Left renal pelvis (tissue), 4 donors: ENCODE results near the gene VEZT. TPM values are rescaled to one million over a fixed set of nuclear protein-coding genes. Genes with fewer than 3 reads are reported as not detected.
"Not testable (repeated sequence)": the region's sequence is repeated elsewhere in the genome, so short reads cannot be mapped to it uniquely, and the experiment has no call there.

Experiments
- DNase-seq, 4 donors: peaks; one replicate each; pipeline ENCODE4 v3.0.0-alpha.2; 2013; ENCODE audit warnings: low read depth in 4 of 4, low spot score in 3 of 4
- polyA plus RNA-seq, 4 donors: library from polyadenylated mRNA; unstranded; fragments of 120-200 nt; gene quantifications; one replicate each; pipeline ENCODE4 v1.2.1, GENCODE V29; 2013; ENCODE audit not compliant: insufficient read length in 4 of 4

VEZT gene
- polyA plus RNA-seq, 4 donors: 69.3 to 96.6 (median 81.9) TPM

DNA sequence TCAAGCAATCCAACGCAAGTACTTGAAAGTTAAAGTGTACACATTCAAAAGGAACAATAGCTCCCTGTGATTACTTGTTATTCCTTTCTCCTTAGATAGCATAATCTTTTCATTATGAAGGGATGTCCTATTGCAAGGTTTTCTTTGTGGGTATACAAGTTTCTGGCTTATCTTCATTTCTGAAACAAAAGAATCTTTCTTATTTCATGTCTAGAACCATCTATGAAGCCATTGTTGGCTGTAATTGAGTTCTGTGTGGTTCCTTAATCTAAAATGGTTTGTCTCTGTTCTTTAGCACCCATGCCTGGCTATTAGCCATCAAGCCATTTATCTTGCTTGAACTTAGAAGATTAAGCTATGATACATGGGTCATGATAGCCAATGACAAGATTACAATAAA, 95.0 kb downstream of the VEZT start:
- no peak for DNase-seq

GRCh38 chr12:95314756-95315155, 97.1 kb downstream of the VEZT start:
- DNase-seq: not testable (repeated sequence)

DNA sequence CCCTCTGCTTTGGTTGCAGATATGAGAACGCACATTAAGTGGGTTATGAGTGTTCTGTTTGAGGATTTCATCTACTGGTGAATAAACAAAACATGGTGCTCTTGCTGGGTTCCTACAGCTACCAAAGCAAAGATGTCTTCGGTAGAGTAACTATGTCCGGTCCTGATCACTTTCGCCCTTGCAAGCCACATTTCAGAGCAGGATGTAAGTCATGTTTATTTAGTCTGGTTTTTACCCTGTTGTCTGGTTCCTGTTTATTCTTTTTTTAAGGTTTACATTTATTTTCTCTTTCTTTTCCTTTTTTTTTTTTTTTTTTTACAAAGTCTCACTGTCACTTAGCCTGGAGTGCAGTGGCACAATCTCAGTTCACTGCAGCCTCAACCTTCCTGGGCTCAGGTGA, 99.2 kb downstream of the VEZT start:
- no peak for DNase-seq

- no peak for DNase-seq
These were observed 100.5 kb downstream of the VEZT start for GRCh38 chr12:95318071-95318545.

DNA sequence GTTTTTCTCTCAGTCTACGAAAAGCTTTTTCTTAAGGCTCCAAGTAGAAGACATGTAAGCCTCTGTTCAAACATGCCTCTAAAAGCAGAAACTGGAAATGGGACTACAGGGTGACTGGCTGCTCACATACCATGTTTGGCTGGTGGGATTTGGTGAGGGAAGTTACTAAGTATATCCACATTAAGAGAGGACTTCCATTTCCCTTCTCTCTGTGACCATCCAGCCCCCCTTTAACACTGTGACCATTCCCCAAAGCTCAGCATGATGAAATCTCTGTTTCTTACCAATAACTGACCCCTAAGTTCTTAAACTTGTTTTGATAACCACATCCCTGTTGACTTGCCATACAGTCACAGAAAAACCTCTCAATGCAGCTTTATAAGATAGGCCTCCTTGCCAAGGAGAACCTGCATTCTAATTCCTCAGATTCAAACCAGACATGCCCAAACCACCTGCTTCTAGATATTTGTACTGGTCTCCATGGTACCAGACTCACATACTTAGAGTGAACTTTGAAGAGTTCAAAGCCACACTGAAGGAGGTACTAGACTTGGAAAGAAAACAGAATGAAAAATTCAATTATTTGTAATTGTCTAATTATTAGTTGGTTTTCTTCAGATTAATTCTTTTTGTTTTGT, 102.2 kb downstream of the VEZT start:
- DNase-seq: no peak

- DNase-seq: no peak
These were observed 104.1 kb downstream of the VEZT start for GRCh38 chr12:95321516-95322246.

DNA sequence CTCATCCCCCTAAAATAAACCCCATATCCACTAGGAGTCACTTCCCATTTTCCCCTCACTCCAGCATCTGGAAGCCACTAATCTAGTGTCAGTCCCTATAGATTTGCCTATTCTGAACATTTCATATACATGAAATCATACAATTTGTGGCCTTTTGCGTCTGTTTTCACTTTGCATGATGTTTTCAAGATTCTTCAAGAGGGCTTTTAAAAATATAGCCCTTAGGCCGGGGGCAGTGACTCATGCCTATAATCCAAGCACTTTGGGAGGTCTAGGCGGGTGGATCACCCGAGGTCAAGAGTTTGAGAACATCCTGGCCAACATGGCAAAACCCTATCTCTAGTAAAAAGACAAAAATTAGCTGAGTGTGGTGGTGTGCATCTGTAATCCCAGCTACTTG, 104.7 kb downstream of the VEZT start:
- no peak for DNase-seq

- no peak for DNase-seq
These were observed 105.6 kb downstream of the VEZT start for GRCh38 chr12:95323212-95323611.

GRCh38 chr12:95324246-95324645, 106.6 kb downstream of the VEZT start:
- DNase-seq: not testable (repeated sequence)

GRCh38 chr12:95325501-95325900, 107.9 kb downstream of the VEZT start:
- DNase-seq: no peak

DNA sequence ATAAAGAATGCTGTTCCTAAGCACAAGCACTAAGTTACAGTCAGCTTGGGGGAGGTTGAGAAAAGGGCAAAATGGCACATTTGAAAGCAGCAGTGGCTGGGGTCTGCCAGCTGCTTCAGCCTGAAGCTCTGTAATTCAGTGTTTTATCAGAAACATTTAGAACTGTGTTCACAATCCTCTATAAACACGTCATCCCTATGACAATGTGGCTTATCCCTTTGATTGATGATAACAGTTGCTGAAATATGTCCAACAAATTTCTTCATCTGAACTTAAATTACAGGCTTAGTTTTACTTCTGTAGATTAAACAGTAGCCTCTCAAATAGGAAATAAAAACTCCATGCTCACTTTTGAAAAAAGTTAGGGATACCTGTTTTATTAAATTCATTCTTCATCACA, 108.8 kb downstream of the VEZT start:
- DNase-seq: no peak

DNA sequence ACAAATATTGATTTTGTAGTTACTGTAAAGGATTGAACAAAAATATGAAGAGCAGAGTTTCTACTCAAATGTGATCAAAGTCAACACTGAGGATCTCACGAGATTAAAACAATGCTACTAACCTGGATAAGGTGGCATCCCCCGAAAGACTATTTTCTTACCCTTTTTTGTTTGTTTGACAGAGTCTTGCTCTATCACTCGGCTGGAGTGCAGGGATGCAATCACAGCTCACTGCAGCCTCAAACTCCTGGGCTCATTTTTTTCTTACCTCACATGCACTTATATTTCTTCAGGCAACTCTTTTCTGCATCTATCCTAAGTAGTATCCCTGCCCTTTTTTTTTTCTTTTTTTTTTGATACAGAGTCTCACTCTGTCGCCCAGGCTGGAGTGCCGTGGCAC, 109.2 kb downstream of the VEZT start:
- no peak for DNase-seq

GRCh38 chr12:95328708-95329107, 111.1 kb downstream of the VEZT start:
- DNase-seq: no peak

GRCh38 chr12:95335948-95336347, 118.3 kb downstream of the VEZT start:
- DNase-seq: no peak

- peak; percentile 71 to 79 (median 73) for DNase-seq
These were observed 118.9 kb downstream of the VEZT start for GRCh38 chr12:95336387-95337067.

DNA sequence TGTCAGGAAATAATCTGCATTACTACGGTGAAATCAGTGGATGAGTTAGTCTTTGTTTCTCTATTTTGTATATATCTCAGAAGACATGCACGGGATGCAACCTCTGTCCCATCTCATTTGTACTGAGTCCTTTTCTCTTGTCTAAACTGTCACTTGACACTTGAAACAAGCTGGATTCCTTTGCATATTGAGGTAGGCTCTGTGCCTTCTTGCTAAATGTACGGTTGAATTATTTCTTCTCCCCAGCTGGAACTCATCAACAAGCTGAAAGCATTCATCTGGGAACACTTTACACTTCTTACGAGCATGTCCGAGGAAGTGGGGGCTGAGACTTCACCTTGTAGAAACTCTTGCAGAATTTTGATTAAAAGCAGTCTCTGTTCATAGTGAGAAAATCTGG, 119.5 kb downstream of the VEZT start:
- DNase-seq: peak in 1 of 4 donors; percentile 42

- no peak for DNase-seq
These were observed 121.6 kb downstream of the VEZT start for GRCh38 chr12:95339086-95339788.

- DNase-seq: no peak
These were observed 124.4 kb downstream of the VEZT start for GRCh38 chr12:95342008-95342407.

- DNase-seq: no peak
These were observed 126.0 kb downstream of the VEZT start for GRCh38 chr12:95343461-95344230.

- no peak for DNase-seq
These were observed 131.7 kb downstream of the VEZT start for GRCh38 chr12:95349291-95349690.
